Fibroblast of the aortic adventitia (primary cell): Measurements from ENCODE around the gene MEP1A. TPM values are rescaled to one million over a fixed set of nuclear protein-coding genes. Genes with fewer than 3 reads are reported as not detected.

Experiments
- DNase-seq: peaks from one replicate; pipeline ENCODE4 v3.0.0-alpha.2; 2010; ENCODE audit warnings: low read depth
- H3K4me3 ChIP-seq: 2 replicates; pipeline ENCODE4 v1.5.1; 2011; ENCODE audit warnings: low read depth, mild to moderate bottlenecking, control low read depth, low read length, moderate library complexity
- total RNA-seq: library from RNA; depleted of rRNA; stranded (reverse); fragments of >200 nt; gene quantifications from 2 replicates; pipeline ENCODE4 v1.2.3, GENCODE V29; 2012; ENCODE audit warnings: low replicate concordance
- TF ChIP-seq, protein P1 (sequence below): IDR thresholded peaks from 2 replicates; pipeline ENCODE4 v1.5.1; 2011; ENCODE audit warnings: mild to moderate bottlenecking, low read length, control low read depth, inconsistent platforms; ENCODE audit not compliant: insufficient read depth

Gene MEP1A
- total RNA-seq, 1 donor: not detected

DNA sequence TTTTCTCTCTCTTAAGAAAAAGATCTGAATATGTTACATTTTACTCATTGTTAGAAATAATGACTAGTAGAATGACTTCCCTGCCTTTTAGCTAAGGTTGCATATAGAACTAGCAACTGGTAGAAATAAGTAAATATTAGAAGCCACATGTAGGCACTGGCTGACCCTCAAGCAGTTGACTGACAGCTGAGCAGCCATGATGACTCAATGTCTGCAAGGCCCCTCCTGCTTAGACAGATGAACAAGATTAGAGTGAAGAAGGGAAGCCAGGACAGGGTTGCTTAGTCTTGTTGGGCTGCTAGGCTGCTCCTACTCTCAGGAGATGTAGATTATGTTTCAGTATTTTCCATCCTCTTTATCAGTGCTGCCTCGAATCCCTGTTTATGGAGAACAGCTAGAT is 6.5 kb downstream of the MEP1A start:
- DNase-seq: no peak
- no peak overlapping the region for H3K4me3 ChIP-seq
- TF ChIP-seq, protein P1, sequence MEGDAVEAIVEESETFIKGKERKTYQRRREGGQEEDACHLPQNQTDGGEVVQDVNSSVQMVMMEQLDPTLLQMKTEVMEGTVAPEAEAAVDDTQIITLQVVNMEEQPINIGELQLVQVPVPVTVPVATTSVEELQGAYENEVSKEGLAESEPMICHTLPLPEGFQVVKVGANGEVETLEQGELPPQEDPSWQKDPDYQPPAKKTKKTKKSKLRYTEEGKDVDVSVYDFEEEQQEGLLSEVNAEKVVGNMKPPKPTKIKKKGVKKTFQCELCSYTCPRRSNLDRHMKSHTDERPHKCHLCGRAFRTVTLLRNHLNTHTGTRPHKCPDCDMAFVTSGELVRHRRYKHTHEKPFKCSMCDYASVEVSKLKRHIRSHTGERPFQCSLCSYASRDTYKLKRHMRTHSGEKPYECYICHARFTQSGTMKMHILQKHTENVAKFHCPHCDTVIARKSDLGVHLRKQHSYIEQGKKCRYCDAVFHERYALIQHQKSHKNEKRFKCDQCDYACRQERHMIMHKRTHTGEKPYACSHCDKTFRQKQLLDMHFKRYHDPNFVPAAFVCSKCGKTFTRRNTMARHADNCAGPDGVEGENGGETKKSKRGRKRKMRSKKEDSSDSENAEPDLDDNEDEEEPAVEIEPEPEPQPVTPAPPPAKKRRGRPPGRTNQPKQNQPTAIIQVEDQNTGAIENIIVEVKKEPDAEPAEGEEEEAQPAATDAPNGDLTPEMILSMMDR: no peak

DNA sequence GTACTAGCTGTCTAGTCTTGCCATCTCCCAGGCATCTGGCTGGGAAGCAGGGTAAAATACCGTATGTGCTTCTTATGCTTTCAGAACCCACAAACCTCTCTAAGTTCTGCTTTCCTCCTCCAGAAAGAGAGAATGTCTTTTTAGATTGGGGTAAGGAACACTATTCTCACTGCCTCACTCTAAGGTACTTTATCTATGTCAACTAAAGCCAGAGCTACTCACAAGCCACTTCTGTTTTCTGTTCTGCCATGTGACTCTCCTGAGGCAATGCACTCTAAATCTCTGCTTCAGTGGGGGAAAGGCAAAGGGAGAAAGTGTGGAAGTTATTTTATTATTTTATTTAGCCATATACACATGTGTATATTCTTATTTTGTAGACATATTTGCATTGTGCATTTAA is 15.6 kb downstream of the MEP1A start:
- TF ChIP-seq, protein P1: no peak
- H3K4me3 ChIP-seq: no peak overlapping the region
- DNase-seq: no peak

DNA sequence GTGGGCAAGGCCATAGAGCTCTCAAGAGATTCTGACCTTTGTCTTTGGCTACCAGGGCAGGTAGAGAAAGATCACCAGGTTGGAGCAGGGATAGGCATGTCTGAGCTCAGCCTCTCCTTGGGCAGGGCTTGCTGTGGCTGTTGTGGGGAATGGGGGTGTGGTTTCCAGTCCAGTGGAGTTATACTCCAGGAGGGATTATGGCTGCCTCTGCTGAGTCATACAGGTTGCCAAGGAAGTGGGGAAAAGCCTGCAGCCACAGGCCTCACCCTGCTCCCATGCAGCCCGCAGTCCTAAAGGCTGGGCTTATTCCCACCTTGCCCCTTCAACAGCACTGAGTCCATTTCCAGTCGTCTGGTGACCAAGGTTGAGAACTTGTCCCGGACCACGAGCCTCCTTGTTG is 21.9 kb downstream of the MEP1A start:
- H3K4me3 ChIP-seq: no peak overlapping the region
- TF ChIP-seq, protein P1: no peak
- DNase-seq: no peak

DNA sequence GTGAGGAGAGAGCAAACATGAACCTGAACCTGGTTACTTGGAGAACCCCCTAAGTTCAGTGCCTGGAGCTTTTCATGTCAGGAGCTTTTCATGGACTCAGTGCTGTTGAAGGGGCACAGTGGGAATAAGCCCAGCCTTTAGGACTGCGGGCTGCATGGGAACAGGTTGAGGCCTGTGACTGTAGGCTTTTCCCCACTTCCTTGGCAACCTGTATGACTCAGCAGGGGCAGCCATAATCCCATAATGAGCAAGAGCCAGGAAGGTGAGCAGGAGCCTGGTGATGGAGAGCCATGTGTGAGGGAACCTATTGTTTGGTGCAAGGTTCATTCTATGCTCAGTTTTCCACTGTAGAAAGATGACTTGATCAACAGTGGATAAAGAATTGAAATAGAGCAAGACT is 23.4 kb downstream of the MEP1A start:
- TF ChIP-seq, protein P1: no peak
- DNase-seq: no peak
- no peak overlapping the region for H3K4me3 ChIP-seq

DNA sequence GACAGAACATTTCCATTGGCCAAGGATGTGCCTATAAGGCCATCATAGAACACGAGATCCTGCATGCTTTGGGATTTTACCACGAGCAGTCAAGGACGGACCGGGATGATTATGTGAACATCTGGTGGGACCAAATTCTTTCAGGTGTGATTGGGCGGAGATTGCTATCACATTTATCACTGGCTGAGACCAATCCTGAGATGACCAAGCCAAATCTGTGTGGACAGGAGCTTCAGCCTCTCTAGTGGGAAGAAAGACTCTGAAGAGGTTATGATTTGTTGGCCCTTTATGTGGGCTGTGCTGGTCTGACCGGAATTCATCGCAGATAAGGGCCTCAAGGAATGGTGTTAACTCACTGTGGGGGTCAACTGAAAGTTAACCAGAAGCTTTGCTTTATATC is 26.4 kb downstream of the MEP1A start:
- H3K4me3 ChIP-seq: no peak overlapping the region
- DNase-seq: no peak
- TF ChIP-seq, protein P1: no peak

GRCh38 chr6:46821458-46821881 is 28.3 kb downstream of the MEP1A start:
- no peak overlapping the region for H3K4me3 ChIP-seq
- DNase-seq: no peak
- TF ChIP-seq, protein P1: no peak

GRCh38 chr6:46828939-46829338 is 35.8 kb downstream of the MEP1A start:
- TF ChIP-seq, protein P1: no peak
- no peak overlapping the region for H3K4me3 ChIP-seq
- DNase-seq: no peak
